Activated T-cell treated with anti-CD3 and anti-CD28 coated beads, Interleukin-2, amount 50 U/mL, for 48 hours (primary cell): ENCODE measurements around the gene OR1D5.
"Not testable (repeated sequence)": the region's sequence is repeated elsewhere in the genome, so short reads cannot be mapped to it uniquely, and the experiment has no call there.

ENCODE experiments used
- DNase-seq, 2 experiments: peaks; one replicate each; pipeline ENCODE4 v3.0.0-alpha.2; 2020

OR1D5 gene

GRCh38 chr17:3032258-3033247, 30.9 kb downstream of the OR1D5 start:
- DNase-seq: no peak

DNA sequence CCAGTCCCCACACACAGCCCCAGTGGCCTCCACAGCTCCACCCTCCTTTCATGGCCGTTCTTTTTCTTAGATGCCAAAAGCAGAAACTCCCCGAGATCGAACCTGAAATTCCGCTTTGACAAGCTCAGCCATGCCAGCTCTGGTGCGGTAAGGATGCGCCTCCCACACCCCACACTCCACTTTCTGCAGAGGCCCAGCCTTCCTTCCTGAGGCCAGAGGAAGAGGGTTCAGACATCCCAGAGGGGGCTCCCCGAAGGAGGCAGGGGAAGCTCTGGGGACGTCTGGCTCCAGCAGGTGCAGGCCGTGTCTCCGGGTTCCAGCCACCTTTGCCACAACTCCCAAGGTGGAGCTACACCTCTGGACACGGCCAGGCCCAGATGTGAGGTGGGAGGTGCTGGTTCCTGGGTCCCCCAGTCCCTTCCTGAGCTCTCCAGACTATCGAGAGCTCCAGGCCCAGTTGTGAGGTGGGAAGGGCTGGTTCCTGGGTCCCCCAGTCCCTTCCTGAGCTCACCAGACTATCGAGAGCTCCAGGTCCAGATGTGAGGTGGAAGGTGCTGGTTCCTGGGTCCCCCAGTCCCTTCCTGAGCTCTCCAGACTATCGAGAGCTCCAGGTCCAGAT, 32.4 kb downstream of the OR1D5 start:
- not testable (repeated sequence) for DNase-seq

- DNase-seq: no peak
Measured at GRCh38 chr17:3030096-3030495, 33.3 kb downstream of the OR1D5 start.

DNA sequence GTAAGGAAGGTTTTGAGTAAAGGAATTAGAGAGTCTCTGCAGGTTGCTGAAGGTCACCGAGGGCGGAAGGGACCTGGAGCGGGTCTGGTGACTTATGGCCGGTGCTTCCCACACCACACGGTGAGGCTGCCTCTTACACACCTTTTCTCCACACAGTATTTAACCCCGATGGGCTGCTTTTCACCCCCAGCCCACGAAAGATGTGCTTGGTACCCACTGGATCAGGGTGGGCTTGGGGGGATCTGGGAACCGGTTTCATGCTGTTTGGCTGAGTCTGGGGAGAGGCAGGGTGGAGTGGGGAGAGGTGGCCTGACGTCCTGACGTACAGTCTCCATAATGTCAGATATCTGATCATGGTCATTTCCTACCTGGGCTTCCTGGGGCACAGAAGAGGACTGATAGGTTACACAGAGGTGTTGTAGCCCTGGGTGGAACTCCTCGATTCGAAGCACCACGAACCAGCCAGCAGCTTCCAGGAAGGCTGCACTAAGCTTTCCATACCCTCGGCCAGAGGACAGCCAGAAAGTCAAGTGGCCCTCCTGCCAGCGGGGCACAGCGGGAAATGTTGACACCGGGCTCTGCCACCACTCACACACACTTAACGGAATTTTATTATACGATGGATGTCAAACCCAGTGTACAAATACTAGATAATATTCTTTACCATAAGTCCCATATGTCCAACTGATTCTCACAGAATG, 34.0 kb downstream of the OR1D5 start:
- DNase-seq: no peak

DNA sequence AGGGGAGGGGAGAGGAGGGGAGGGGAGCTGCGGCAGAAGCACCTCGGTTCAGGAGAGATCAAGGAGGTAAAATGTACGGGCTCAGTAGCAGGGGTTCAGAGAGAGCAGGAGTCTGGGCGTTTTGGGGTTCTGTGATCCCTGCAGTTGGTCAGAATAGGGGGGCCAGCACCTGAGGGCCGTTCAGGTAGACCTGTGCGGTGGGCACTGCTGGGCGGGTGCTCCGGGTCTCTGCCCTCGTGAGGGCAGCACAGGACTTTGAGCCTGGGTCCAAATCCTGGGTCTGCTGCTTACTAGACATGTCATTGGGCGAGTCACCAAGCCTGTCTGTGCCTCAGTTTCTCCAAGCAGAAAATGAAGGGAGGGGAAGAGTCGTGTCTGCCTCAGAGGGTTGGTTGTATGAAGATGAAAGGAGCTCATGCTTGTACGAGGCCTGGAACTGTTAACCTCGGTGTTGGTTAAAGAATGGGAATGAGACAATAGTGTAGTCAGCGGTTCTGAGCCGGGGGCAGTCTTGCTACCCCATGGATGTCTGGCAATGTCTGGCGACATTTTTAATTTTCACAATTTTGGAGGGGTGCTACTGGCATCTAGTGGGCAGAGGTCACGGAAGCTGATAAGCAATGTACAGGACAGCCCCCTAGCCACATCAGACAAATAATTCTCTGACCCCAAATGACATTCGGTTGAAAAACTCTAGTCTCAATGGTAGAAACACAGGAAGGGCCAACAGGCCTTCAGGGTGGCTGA, 35.4 kb downstream of the OR1D5 start:
- no peak for DNase-seq

GRCh38 chr17:3026856-3027751, 36.3 kb downstream of the OR1D5 start:
- no peak for DNase-seq

DNA sequence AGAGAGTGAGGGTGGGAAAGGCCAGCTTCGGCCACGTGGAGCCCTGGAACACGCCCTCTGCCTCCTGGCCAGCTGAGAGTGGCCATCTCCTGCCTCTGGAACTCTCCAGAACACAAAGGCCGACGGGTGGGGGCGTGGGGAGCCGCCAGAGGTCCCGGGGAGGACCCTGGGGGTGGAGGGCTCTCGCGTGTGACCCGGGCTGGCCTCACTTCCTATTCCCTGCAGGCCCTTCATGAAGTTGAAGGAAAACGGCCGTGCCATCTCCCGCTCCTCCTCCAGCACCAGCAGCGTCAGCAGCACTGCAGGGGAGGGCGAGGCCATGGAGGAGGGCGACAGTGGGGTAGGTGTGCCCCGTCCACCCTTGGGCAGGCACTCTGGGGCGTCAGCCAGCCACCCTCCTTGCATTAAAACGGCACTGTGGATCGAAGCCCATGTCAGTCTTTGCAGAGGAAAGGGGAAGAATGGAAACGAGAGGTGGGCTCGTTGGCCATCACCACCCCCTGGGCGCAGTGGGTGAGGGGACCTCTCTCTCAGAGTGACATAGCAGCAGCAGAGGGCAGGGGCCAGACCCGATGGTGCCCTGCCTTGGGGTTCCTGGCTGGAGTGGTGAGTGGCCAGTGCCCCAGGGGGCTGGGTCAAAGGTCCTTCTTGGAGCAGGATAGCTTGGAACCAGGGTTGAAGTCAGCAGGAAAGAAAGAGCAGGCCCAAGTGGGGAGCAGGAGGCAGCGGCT, 37.1 kb downstream of the OR1D5 start:
- DNase-seq: no peak

GRCh38 chr17:3025421-3026124, 37.8 kb downstream of the OR1D5 start:
- DNase-seq: no peak

- no peak for DNase-seq
Measured at GRCh38 chr17:3024346-3024745, 39.1 kb downstream of the OR1D5 start.

- DNase-seq: no peak
Measured at GRCh38 chr17:3022197-3022596, 41.2 kb downstream of the OR1D5 start.

DNA sequence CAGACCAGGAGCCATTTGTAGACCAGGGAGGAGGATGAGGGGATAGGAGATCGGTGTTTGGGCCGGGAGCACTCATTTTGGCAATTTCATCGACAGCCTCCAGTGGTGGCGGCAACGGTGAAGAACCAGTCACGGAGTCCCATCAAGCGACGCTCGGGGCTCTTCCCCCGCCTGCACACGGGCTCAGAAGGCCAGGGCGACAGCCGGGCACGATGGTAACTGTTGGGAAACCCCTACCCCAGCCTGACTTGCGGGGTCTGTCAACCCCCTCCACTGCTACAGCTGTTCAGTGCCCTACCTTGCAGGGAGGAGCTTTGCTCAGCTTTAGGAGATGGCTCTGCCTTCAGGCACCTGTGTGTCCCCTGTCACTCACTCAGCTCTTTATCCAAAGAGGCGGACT, 43.0 kb downstream of the OR1D5 start:
- no peak for DNase-seq

DNA sequence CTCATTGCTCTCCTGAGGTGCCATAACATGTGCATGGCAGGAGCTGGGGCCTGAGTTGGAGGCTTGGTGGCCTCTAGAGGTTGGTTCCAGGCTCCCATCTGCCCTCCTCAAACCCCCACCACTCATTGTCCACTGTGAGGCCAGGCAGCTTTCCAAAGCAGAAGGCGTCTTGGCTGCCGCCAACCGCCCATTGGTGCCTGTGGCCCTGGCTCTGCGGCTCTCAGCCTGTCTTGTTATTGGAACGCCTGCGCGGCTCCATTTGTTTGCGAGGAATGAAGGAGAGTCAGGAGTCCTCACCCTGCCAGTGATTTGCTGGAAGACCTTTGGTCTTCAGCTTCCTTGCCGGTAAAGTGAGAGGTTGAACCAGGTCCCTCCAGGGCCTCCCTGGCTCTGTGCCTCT, 43.6 kb downstream of the OR1D5 start:
- DNase-seq: no peak

DNA sequence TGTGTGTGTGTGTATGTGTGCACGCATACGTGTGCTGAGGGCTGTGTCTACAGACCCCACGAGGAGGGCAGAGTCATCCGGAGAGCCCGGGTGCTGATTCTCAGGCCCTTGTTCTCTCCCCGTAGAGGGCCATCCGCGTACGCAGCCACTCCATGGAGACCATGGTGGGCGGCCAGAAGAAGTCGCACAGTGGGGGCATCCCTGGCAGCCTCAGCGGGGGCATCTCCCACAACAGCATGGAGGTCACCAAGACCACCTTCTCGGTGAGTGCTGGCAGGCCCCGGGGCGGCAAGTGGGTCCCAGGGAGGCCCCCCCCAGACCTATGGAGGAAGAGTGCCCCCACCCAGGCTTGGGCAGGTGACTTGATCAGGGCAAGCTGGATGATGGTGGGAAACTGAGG, 45.5 kb downstream of the OR1D5 start:
- DNase-seq: no peak

DNA sequence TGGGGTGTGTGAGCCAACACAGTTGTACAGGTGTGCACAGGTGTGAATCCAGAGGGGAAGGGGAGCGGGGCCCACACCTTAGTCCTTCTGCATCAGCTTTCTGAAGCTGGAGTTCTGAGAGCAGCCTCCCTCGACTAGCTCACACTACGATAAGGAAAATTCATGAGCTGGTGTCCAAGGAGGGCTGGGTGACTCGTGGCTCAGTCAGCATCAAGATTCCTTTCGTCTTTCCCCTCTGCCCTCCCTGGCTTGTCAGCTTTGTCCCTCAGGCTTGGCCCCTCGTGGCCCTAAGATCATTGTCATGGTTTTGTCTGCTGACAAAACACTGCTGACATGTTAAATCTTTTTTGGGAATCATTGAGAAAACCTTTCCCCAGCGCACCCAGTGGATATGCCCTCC, 47.5 kb downstream of the OR1D5 start:
- no peak for DNase-seq

- peak; percentile 70 to 74 for DNase-seq
Measured at GRCh38 chr17:3012926-3013581, 50.4 kb downstream of the OR1D5 start.
